K562 (cell line): ENCODE results near the gene ZBTB7A. TPM values are rescaled to one million over a fixed set of nuclear protein-coding genes. Genes with fewer than 3 reads are reported as not detected.
A peak's percentile ranks its signal among the peaks of the same experiment; 100 is the strongest.

Source experiments
- ATAC-seq: fragments of 200-7000 bp; cut with Tn5 transposase; 3 replicates; pipeline ENCODE4 v1.9.1; 2020; ENCODE audit warnings: moderate library complexity
- BruUV-seq: library from RNA; stranded (reverse); fragments of 400-500 nt; replicated peaks from 2 replicates; lab custom pipeline; 2021; lab: Mats Ljungman, UMichigan
- CTCF ChIA-PET: fragments of 300-600 bp; formaldehyde crosslinking; extraction: SDS; loops from one replicate; lab custom pipeline; 2021; ENCODE audit warnings: low intra/inter-chr PET ratio; lab: Yijun Ruan, JAX
- POLR2A ChIA-PET: fragments of 300-600, 350-650 bp; sonication (Branson Sonifier 250); formaldehyde crosslinking; extraction: SDS; loops from one replicate; lab custom pipeline; 2021; ENCODE audit warnings: antibody characterized with exemption, inconsistent platforms; lab: Yijun Ruan, JAX
- DNase-seq, 4 experiments: peaks; one replicate each; pipeline versions ENCODE4 v3.0.0 to v3.0.0-alpha.2; 2011 to 2018; ENCODE audit warnings: low spot score in 3 of 4, mixed read lengths in 3 of 4; ENCODE audit errors: extremely low read depth in 1 of 4
- FAIRE-seq: peaks from 2 replicates; lab custom pipeline; 2011; peaks lifted over from hg19 to GRCh38; lab: Jason Lieb, UNC
- H2AFZ ChIP-seq: 2 replicates; pipeline ENCODE4 v1.6.0; 2011; ENCODE audit warnings: low read depth, low read length, control low read depth, inconsistent platforms
- H3K27ac ChIP-seq: fragments of 200-600 bp; 3 replicates; pipeline ENCODE4 v1.8.0; 2011; ENCODE audit warnings: low read depth, mild to moderate bottlenecking, control low read depth, inconsistent platforms, low read length, moderate library complexity, mixed read lengths; ENCODE audit errors: extremely low read depth
- H3K27me3 ChIP-seq, 2 experiments: fragments of 300-600 bp in 1 of 2; 2 replicates in 1 of 2; 3 replicates in 1 of 2; pipeline versions ENCODE4 v1.6.0 to v1.8.0; 2011; ENCODE audit warnings: inconsistent platforms in 2 of 2, low read length in 2 of 2, mild to moderate bottlenecking in 1 of 2, mixed read lengths in 1 of 2, moderate library complexity in 1 of 2; ENCODE audit not compliant: control insufficient read depth in 2 of 2, insufficient read depth in 2 of 2
- H3K36me3 ChIP-seq: fragments of 300-600 bp; 3 replicates; pipeline ENCODE4 v1.8.0; 2011; ENCODE audit warnings: mild to moderate bottlenecking, low read length, inconsistent platforms; ENCODE audit not compliant: control insufficient read depth, insufficient read depth
- H3K4me1 ChIP-seq, 2 experiments: fragments of 200-600 bp in 1 of 2; replicated peaks in 1 of 2; 2 replicates in 1 of 2; 3 replicates in 1 of 2; pipeline versions ENCODE4 v1.5.1 to v1.8.0; 2011; ENCODE audit warnings: inconsistent platforms in 2 of 2, low read length in 2 of 2, mild to moderate bottlenecking in 1 of 2, mixed read lengths in 1 of 2, moderate library complexity in 1 of 2; ENCODE audit not compliant: control insufficient read depth in 2 of 2, insufficient read depth in 2 of 2
- H3K4me2 ChIP-seq: 2 replicates; pipeline ENCODE4 v1.6.1; 2011; ENCODE audit warnings: low read length, control low read depth, inconsistent platforms, mixed read lengths; ENCODE audit not compliant: insufficient read depth
- H3K4me3 ChIP-seq: fragments of 200-600 bp; sonication (generic), shearing (Covaris generic); 2 replicates; pipeline ENCODE4 v1.5.1; 2016; ENCODE audit warnings: control low read depth, inconsistent platforms
- H3K79me2 ChIP-seq: fragments of 200-600 bp; 3 replicates; pipeline ENCODE4 v1.8.0; 2011; ENCODE audit warnings: low read length, inconsistent platforms; ENCODE audit not compliant: control insufficient read depth, insufficient read depth
- H3K9ac ChIP-seq, 2 experiments: 2 replicates each; pipeline versions ENCODE4 v1.6.0 to v1.6.1; 2011; ENCODE audit warnings: low read depth in 2 of 2, low read length in 2 of 2, control low read depth in 1 of 2, inconsistent platforms in 1 of 2, mild to moderate bottlenecking in 1 of 2, mixed read lengths in 1 of 2; ENCODE audit not compliant: insufficient read depth in 1 of 2
- H3K9me1 ChIP-seq: one replicate; pipeline ENCODE4 v1.6.0; 2011; ENCODE audit warnings: inconsistent platforms, mild to moderate bottlenecking, low read length, moderate library complexity; ENCODE audit not compliant: control insufficient read depth, insufficient read depth
- H3K9me3 ChIP-seq: replicated peaks from 2 replicates; pipeline ENCODE4 v1.5.1; 2011; ENCODE audit warnings: low read depth, low read length, inconsistent platforms; ENCODE audit not compliant: control insufficient read depth, insufficient read depth
- H4K20me1 ChIP-seq: replicated peaks from 2 replicates; pipeline ENCODE4 v1.6.1; 2011; ENCODE audit warnings: low read length, inconsistent platforms, mixed read lengths; ENCODE audit not compliant: control insufficient read depth, insufficient read depth
- RBFOX2 ChIP-seq: fragments of 200-400 bp; formaldehyde crosslinking; IDR thresholded peaks from 2 replicates; pipeline ENCODE4 v1.6.1; 2017; ENCODE audit warnings: low read depth, mild to moderate bottlenecking, low read length, moderate library complexity
- ZNF324 ChIP-seq: fragments of 250-450 bp; sonication (Bioruptor Pico); IDR thresholded peaks from 2 replicates; pipeline ENCODE4 v1.4.0; 2020; ENCODE audit warnings: mild to moderate bottlenecking
- ZNF449 ChIP-seq: fragments of 250-450 bp; sonication (Bioruptor Pico); IDR thresholded peaks from 2 replicates; pipeline ENCODE4 v1.8.0; 2022; ENCODE audit warnings: moderate library complexity, mild to moderate bottlenecking, inconsistent platforms
- WGBS: fragments of 100-300 bp; shearing (Covaris generic); methylation state at CpG from one replicate; pipeline ENCODE4 v1.1.6; 2016; ENCODE audit warnings: low coverage, mixed read lengths; ENCODE audit not compliant: insufficient coverage; ENCODE audit errors: missing lambda C conversion rate; 5-methylcytosine and 5-hydroxymethylcytosine counted together
- in situ Hi-C: fragments of 300-500 bp; cut with MboI; formaldehyde crosslinking; loops from 4 replicates; pipeline ENCODE4 v1.15.0; 2018; ENCODE audit warnings: inconsistent platforms, mixed read lengths
- intact Hi-C: fragments of 100-400 bp; cut with micrococcal nuclease; formaldehyde crosslinking; loops from 2 replicates; pipeline ENCODE4 v1.14.2; 2022
- polyA plus RNA-seq, 8 experiments: library from polyadenylated mRNA; depleted of rRNA in 4 of 8; stranded (reverse) in 5 of 8; unstranded in 3 of 8; fragments of >200 nt; fragmentation: Nextera tagmentation in 2 of 8; fragmentation: Illumina TruSeq in 1 of 8; extraction: Ambion mirVana in 2 of 8; extraction: Trizol in 1 of 8; gene quantifications; 2 replicates each; pipeline versions ENCODE4 v1.2.1 to v1.2.3, GENCODE V29; 2011 to 2014; ENCODE audit warnings: inconsistent platforms in 1 of 8, missing spikeins in 1 of 8
- total RNA-seq, 7 experiments: library from RNA; depleted of rRNA in 6 of 7; stranded (reverse); fragments of >200 nt in 6 of 7; fragmentation: Illumina TruSeq in 2 of 7; extraction: Trizol in 2 of 7; gene quantifications; 2 replicates each; pipeline versions ENCODE4 v1.2.1 to v1.2.3, GENCODE V29; 2011 to 2021; ENCODE audit warnings: low replicate concordance in 1 of 7
- TF ChIP-seq, protein P1 (sequence below): fragments of 250-450 bp; sonication (Bioruptor Pico); IDR thresholded peaks from 2 replicates; pipeline ENCODE4 v1.5.0; 2021; ENCODE audit warnings: mild to moderate bottlenecking, moderate library complexity

Gene ZBTB7A
- total and polyA plus RNA-seq, 9 of the 15 experiments (the other 6 are each of a cell fraction or from before 2014, with no cell fraction given): 0.11 to 34.0 (median 4.6) TPM

- TF ChIP-seq, protein P1, sequence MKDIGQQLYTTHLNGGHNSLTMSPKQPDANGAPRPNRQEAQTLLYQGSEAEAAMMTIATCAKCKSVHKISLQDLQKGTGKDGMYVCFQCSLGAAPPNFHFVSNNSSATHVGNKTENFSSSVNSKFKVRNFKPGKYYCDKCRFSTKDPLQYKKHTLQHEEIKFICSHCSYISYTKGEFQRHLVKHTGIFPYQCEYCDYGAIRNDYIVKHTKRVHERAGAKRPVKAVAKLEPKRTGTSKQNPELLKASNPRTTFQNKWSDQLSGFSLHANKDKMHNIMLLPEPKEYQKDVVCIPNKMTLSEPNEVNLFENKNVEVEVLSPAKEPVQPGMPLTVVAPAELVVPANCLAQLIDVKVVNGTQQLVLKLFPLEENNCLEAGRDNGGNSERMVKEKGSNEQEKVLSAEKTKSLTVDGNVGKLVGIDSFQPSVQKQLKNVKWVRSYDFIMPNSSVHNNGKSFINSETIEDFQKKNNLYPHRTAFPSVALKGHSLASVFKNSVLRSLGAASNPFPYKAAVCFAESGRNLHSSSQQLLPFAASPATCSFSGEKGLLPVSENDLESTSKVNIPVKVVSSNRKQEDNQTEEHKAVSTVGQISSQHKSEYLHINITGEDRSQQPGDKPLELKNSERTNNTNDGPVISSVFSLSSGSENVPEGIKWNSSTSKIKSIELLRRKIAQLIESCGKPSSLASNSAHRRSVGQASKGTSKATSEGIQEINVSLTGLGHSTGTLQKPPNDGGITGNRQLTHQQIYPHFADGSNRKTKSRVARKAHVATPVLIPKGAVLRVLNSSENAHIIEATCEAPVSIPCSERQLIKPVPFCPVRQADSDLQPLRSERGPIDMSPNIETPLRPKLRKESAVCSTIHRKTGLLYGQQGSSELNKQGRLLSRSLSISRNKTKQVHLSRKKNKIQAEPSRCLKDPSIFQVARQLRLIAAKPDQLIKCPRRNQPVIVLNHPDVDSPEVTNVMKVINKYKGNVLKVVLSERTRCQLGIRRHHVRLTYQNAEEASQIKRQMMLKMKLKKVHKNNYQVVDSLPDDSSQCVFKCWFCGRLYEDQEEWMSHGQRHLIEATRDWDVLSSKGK (CRISPR knock-in tag): no peak
- TF ChIP-seq ZNF449 (CRISPR knock-in tag): no peak
- no peak for TF ChIP-seq ZNF324 (CRISPR knock-in tag)
- 0 out of 2 replicates have a peak, but pooled peaks have one; percentile 16 for TF ChIP-seq RBFOX2
- H2AFZ ChIP-seq: no peak overlapping the region
- FAIRE-seq (no peak), ATAC-seq (no peak), DNase-seq (no peak)
- peaks cover 3% of the 10 kb centered on the region for H3K9me1 ChIP-seq
- peaks cover 33% of the 10 kb centered on the region; the same call in 2 of the 3 replicates for H3K36me3 ChIP-seq
- 86% methylated on average over 19 of the region's 34 CpGs for WGBS
- H3K79me2 ChIP-seq: peaks cover 10% of the 10 kb centered on the region
- H3K4me1 ChIP-seq: peaks cover 0 to 23% of the 10 kb centered on the region in 2 experiments; a peak in 2 of 5 replicates
- H3K27ac ChIP-seq: no peak overlapping the region
- in situ Hi-C loops: no loop called here
- H3K4me2 ChIP-seq: no peak overlapping the region
- H3K4me3 ChIP-seq: no peak overlapping the region
- peak overlapping the region in 1 of 2 experiments; percentile 64; a peak in 1 of 4 replicates for H3K9ac ChIP-seq
- no peaks in the 10 kb centered on the region for H3K27me3 ChIP-seq
- intact Hi-C loops: no loop called here
- CTCF ChIA-PET: no interaction called here
- no TSS peak for BruUV-seq
- POLR2A ChIA-PET: interaction anchor here (0.6 kb wide), 1 partner anchor 39 kb away, joined by 3 read pairs; no protein-coding TSS in a partner anchor
- no peaks in the 10 kb centered on the region for H3K9me3 ChIP-seq
- peaks cover 7% of the 10 kb centered on the region; the same call in 1 of the 2 replicates for H4K20me1 ChIP-seq
Observed at GRCh38 chr19:4023600-4024398, 42.9 kb downstream of the ZBTB7A start.
